DOHH2 (cell line): ENCODE data around the gene RUVBL2.

Source experiments
- H3F3A ChIP-seq: fragments of 200-600 bp; sonication (generic), shearing (Covaris generic); 2 replicates; pipeline ENCODE4 v1.6.0; 2016; ENCODE audit warnings: antibody characterized with exemption, mild to moderate bottlenecking; ENCODE audit not compliant: control insufficient read depth, insufficient read depth
- H3K27ac ChIP-seq: fragments of 200-600 bp; sonication (generic); 2 replicates; pipeline ENCODE4 v1.5.1; 2014; ENCODE audit warnings: low read depth, mild to moderate bottlenecking, low read length, moderate library complexity
- H3K27me3 ChIP-seq: fragments of 200-600 bp; sonication (generic); 2 replicates; pipeline ENCODE4 v1.6.1; 2014; ENCODE audit warnings: mild to moderate bottlenecking, low read length, mixed read lengths; ENCODE audit not compliant: control insufficient read depth
- H3K36me3 ChIP-seq: fragments of 200-600 bp; sonication (generic); 2 replicates; pipeline ENCODE4 v1.6.1; 2014; ENCODE audit warnings: mild to moderate bottlenecking, low read length, moderate library complexity, mixed read lengths; ENCODE audit not compliant: control insufficient read depth
- H3K4me1 ChIP-seq: fragments of 200-600 bp; sonication (generic); 2 replicates; pipeline ENCODE4 v1.6.1; 2014; ENCODE audit warnings: mild to moderate bottlenecking, low read length, mixed read lengths; ENCODE audit not compliant: control insufficient read depth
- H3K4me2 ChIP-seq: fragments of 200-600 bp; sonication (generic); 2 replicates; pipeline ENCODE4 v1.6.0; 2014; ENCODE audit warnings: mild to moderate bottlenecking, low read length, moderate library complexity
- H3K4me3 ChIP-seq: fragments of 200-600 bp; sonication (generic); 2 replicates; pipeline ENCODE4 v1.5.1; 2014; ENCODE audit warnings: mild to moderate bottlenecking, low read length, mixed read lengths
- H3K79me2 ChIP-seq: fragments of 200-600 bp; sonication (generic); 2 replicates; pipeline ENCODE4 v1.6.1; 2014; ENCODE audit warnings: mild to moderate bottlenecking, low read length, mixed read lengths; ENCODE audit not compliant: control insufficient read depth
- H3K9me2 ChIP-seq: fragments of 200-600 bp; sonication (generic); replicated peaks from 2 replicates; pipeline ENCODE4 v1.6.1; 2014; ENCODE audit warnings: mild to moderate bottlenecking, low read length, mixed read lengths; ENCODE audit not compliant: control insufficient read depth
- H3K9me3 ChIP-seq: fragments of 200-600 bp; sonication (generic); 2 replicates; pipeline ENCODE4 v1.6.1; 2014; ENCODE audit warnings: antibody characterized with exemption, low read length, mixed read lengths; ENCODE audit not compliant: control insufficient read depth, insufficient read depth
- H4K20me1 ChIP-seq: fragments of 200-600 bp; sonication (generic); 2 replicates; pipeline ENCODE4 v1.6.0; 2014; ENCODE audit warnings: low read depth, mild to moderate bottlenecking, antibody characterized with exemption, low read length, moderate library complexity; ENCODE audit not compliant: control insufficient read depth, insufficient read depth
- CTCF ChIP-seq: fragments of 200-600 bp; sonication (generic); IDR thresholded peaks from one replicate; pipeline ENCODE4 v1.5.1; 2014; ENCODE audit warnings: antibody characterized with exemption, mild to moderate bottlenecking, low read depth, low read length; ENCODE audit not compliant: poor library complexity, severe bottlenecking
- EZH2phosphoT487 ChIP-seq: fragments of 200-600 bp; sonication (generic); IDR thresholded peaks from 2 replicates; pipeline ENCODE4 v1.6.1; 2017; ENCODE audit warnings: borderline replicate concordance, mild to moderate bottlenecking, antibody characterized with exemption, low read length, moderate library complexity, mixed read lengths

Gene RUVBL2

GRCh38 chr19:48989701-48990291 lies 3.9 kb upstream of the RUVBL2 start:
- H3K36me3 ChIP-seq = peaks cover 32% of the 10 kb centered on the region
- H3K9me3 ChIP-seq = no peaks in the 10 kb centered on the region
- H3K4me1 ChIP-seq = peaks cover 13% of the 10 kb centered on the region
- H3K4me2 ChIP-seq = no peak overlapping the region
- H4K20me1 ChIP-seq = no peaks in the 10 kb centered on the region
- no peak overlapping the region for H3K4me3 ChIP-seq
- no peak overlapping the region for H3K27ac ChIP-seq
- H3K79me2 ChIP-seq = peaks cover 31% of the 10 kb centered on the region
- TF ChIP-seq EZH2phosphoT487 (no peak), CTCF (no peak)
- no peaks in the 10 kb centered on the region for H3K27me3 ChIP-seq
- H3F3A ChIP-seq = no peaks in the 10 kb centered on the region
- H3K9me2 ChIP-seq = no peaks in the 10 kb centered on the region

- Histone ChIP-seq H3K4me2 (no peak overlapping the region), H3K27ac (no peak overlapping the region), H3K27me3 (no peaks in the 10 kb centered on the region), H3K36me3 (peaks cover 32% of the 10 kb centered on the region), H3K9me2 (no peaks in the 10 kb centered on the region), H3F3A (no peaks in the 10 kb centered on the region), H3K4me1 (peaks cover 19% of the 10 kb centered on the region), H3K79me2 (peaks cover 37% of the 10 kb centered on the region), H3K4me3 (no peak overlapping the region), H4K20me1 (no peaks in the 10 kb centered on the region), H3K9me3 (no peaks in the 10 kb centered on the region)
- no peak for TF ChIP-seq EZH2phosphoT487
- no peak for TF ChIP-seq CTCF
Observed at GRCh38 chr19:48990400-48990799, 3.3 kb upstream of the RUVBL2 start.

- Histone ChIP-seq H3F3A (no peaks in the 10 kb centered on the region), H3K79me2 (peaks cover 44% of the 10 kb centered on the region), H3K4me2 (no peak overlapping the region), H3K4me1 (peaks cover 20% of the 10 kb centered on the region), H3K27ac (no peak overlapping the region), H3K36me3 (peaks cover 29% of the 10 kb centered on the region), H4K20me1 (no peaks in the 10 kb centered on the region), H3K4me3 (no peak overlapping the region), H3K9me3 (no peaks in the 10 kb centered on the region), H3K27me3 (no peaks in the 10 kb centered on the region), H3K9me2 (no peaks in the 10 kb centered on the region)
- TF ChIP-seq CTCF (no peak), EZH2phosphoT487 (no peak)
Observed at GRCh38 chr19:48991011-48991609, 2.6 kb upstream of the RUVBL2 start.
